IPS-20b (cell line): ENCODE data around the gene SEPTIN12.

Experiments used
- H3K27ac ChIP-seq: one replicate; pipeline ENCODE4 v1.5.1; 2013; ENCODE audit warnings: low read length
- H3K27me3 ChIP-seq: 2 replicates; pipeline ENCODE4 v1.6.1; 2013; ENCODE audit warnings: mild to moderate bottlenecking, low read length, inconsistent platforms; ENCODE audit not compliant: insufficient read depth
- H3K36me3 ChIP-seq: 2 replicates; pipeline ENCODE4 v1.6.1; 2013; ENCODE audit warnings: low read depth, mild to moderate bottlenecking, inconsistent platforms, low read length, moderate library complexity; ENCODE audit not compliant: insufficient read depth
- H3K4me1 ChIP-seq: 2 replicates; pipeline ENCODE4 v1.6.1; 2013; ENCODE audit warnings: mild to moderate bottlenecking, control low read depth, inconsistent platforms, low read length, moderate library complexity; ENCODE audit not compliant: insufficient read depth
- H3K4me3 ChIP-seq: 2 replicates; pipeline ENCODE4 v1.5.1; 2013; ENCODE audit warnings: mild to moderate bottlenecking, low read length, inconsistent platforms
- H3K9ac ChIP-seq: 2 replicates; pipeline ENCODE4 v1.6.1; 2013; ENCODE audit warnings: low read depth, mild to moderate bottlenecking, inconsistent platforms, low read length, moderate library complexity
- H3K9me3 ChIP-seq: 2 replicates; pipeline ENCODE4 v1.6.1; 2013; ENCODE audit warnings: mild to moderate bottlenecking, low read depth, low read length, inconsistent platforms; ENCODE audit not compliant: insufficient read depth

Gene SEPTIN12

GRCh38 chr16:4729876-4730275 is 58.3 kb downstream of the SEPTIN12 start:
- no peak overlapping the region for H3K27ac ChIP-seq
- no peak overlapping the region for H3K4me3 ChIP-seq
- no peak overlapping the region for H3K9ac ChIP-seq
- H3K27me3 ChIP-seq: no peaks in the 10 kb centered on the region
- no peaks in the 10 kb centered on the region for H3K4me1 ChIP-seq
- H3K9me3 ChIP-seq: no peaks in the 10 kb centered on the region
- H3K36me3 ChIP-seq: peaks cover 47% of the 10 kb centered on the region

GRCh38 chr16:4728676-4729075 is 59.5 kb downstream of the SEPTIN12 start:
- Histone ChIP-seq H3K27me3 (no peaks in the 10 kb centered on the region), H3K27ac (no peak overlapping the region), H3K36me3 (peaks cover 57% of the 10 kb centered on the region), H3K9ac (no peak overlapping the region), H3K4me3 (no peak overlapping the region), H3K4me1 (no peaks in the 10 kb centered on the region), H3K9me3 (no peaks in the 10 kb centered on the region)
